ENCODE measurements around the gene RGS6. TPM values are rescaled to one million over a fixed set of nuclear protein-coding genes. Genes with fewer than 3 reads are reported as not detected.

RGS6 gene
- total RNA-seq, 1 experiment from 2014 or later: not detected

- intact Hi-C loops (cut with micrococcal nuclease; ENCODE audit: unreplicated experiment): no loop called here
- Mint-ChIP-seq H3K4me1 (ENCODE audit: low read depth, unreplicated experiment) (no peaks in the 10 kb centered on the region), H3K27ac (ENCODE audit: unreplicated experiment) (no peak overlapping the region), H3K27me3 (ENCODE audit: unreplicated experiment) (no peaks in the 10 kb centered on the region), H3K4me3 (ENCODE audit: low read depth, unreplicated experiment) (no peak overlapping the region), H3K9me3 (ENCODE audit: low read depth, unreplicated experiment) (no peaks in the 10 kb centered on the region), H3K36me3 (ENCODE audit: insufficient read depth, unreplicated experiment) (no peaks in the 10 kb centered on the region)
- no TSS peak for BruUV-seq (replicated peaks)
- CTCF ChIA-PET: no interaction called here
- TF ChIP-seq, protein P1, sequence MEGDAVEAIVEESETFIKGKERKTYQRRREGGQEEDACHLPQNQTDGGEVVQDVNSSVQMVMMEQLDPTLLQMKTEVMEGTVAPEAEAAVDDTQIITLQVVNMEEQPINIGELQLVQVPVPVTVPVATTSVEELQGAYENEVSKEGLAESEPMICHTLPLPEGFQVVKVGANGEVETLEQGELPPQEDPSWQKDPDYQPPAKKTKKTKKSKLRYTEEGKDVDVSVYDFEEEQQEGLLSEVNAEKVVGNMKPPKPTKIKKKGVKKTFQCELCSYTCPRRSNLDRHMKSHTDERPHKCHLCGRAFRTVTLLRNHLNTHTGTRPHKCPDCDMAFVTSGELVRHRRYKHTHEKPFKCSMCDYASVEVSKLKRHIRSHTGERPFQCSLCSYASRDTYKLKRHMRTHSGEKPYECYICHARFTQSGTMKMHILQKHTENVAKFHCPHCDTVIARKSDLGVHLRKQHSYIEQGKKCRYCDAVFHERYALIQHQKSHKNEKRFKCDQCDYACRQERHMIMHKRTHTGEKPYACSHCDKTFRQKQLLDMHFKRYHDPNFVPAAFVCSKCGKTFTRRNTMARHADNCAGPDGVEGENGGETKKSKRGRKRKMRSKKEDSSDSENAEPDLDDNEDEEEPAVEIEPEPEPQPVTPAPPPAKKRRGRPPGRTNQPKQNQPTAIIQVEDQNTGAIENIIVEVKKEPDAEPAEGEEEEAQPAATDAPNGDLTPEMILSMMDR (IDR thresholded peaks at IDR 0.05; ENCODE audit: unreplicated experiment): no peak
- no peak for DNase-seq
Observed at GRCh38 chr14:72448212-72448611, 516.0 kb downstream of the RGS6 start.

DNA sequence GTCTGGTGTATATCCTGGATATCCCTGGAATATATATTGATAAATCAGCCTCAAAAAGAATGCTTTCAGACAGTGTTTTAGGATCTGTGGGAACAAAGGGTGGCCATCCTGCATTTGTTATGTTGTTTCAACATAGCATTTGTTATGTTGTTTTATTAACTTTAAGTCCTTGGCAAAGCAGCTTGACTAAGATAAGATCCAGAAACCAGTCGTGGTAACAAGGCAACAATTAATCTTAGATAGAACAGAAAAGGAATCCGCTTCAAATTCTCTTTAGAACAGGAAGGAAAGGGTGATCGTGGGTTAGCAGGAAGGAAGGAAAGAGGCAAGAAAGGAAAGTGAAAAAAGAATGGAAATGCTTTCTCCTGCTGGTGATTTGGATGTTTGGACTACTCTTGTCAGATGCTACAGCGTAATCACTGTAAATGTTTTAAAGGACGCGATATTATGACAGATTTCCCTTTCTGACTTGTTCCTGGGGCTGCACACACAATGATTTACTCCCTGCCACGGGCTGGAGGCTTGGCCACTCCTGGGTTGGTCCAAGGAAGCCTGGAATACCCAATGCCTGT, 518.3 kb downstream of the RGS6 start:
- Mint-ChIP-seq H3K27me3 (ENCODE audit: unreplicated experiment) (no peaks in the 10 kb centered on the region), H3K27ac (ENCODE audit: unreplicated experiment) (no peak overlapping the region), H3K36me3 (ENCODE audit: insufficient read depth, unreplicated experiment) (no peaks in the 10 kb centered on the region), H3K4me1 (ENCODE audit: low read depth, unreplicated experiment) (no peaks in the 10 kb centered on the region), H3K4me3 (ENCODE audit: low read depth, unreplicated experiment) (no peak overlapping the region), H3K9me3 (ENCODE audit: low read depth, unreplicated experiment) (no peaks in the 10 kb centered on the region)
- CTCF ChIA-PET: no interaction called here
- no peak for DNase-seq
- TF ChIP-seq, protein P1 (IDR thresholded peaks at IDR 0.05; ENCODE audit: unreplicated experiment): no peak
- intact Hi-C loops (cut with micrococcal nuclease; ENCODE audit: unreplicated experiment): no loop called here
- BruUV-seq (replicated peaks): no TSS peak

- H3K9me3 Mint-ChIP-seq (ENCODE audit: low read depth, unreplicated experiment): no peaks in the 10 kb centered on the region
Observed at GRCh38 chr14:72451054-72451972, 519.1 kb downstream of the RGS6 start.

GRCh38 chr14:72452774-72453173, 520.5 kb downstream of the RGS6 start:
- CTCF ChIA-PET: interaction anchor here (0.7 kb wide), 2 partner anchors 441 to 465 kb away, joined by 5 to 7 read pairs; no protein-coding TSS in a partner anchor
- no peaks in the 10 kb centered on the region for H3K4me1 Mint-ChIP-seq (ENCODE audit: low read depth, unreplicated experiment)
- BruUV-seq (replicated peaks): no TSS peak

More at GRCh38 chr14:72451054-72451972, 519.1 kb downstream of the RGS6 start:
- BruUV-seq (replicated peaks): no TSS peak
- no peak overlapping the region for H3K27ac Mint-ChIP-seq (ENCODE audit: unreplicated experiment)
- no peak for DNase-seq
- TF ChIP-seq, protein P1 (IDR thresholded peaks at IDR 0.05; ENCODE audit: unreplicated experiment): no peak
- H3K27me3 Mint-ChIP-seq (ENCODE audit: unreplicated experiment): no peaks in the 10 kb centered on the region
- no peaks in the 10 kb centered on the region for H3K4me1 Mint-ChIP-seq (ENCODE audit: low read depth, unreplicated experiment)
- intact Hi-C loops (cut with micrococcal nuclease; ENCODE audit: unreplicated experiment): no loop called here
- no peaks in the 10 kb centered on the region for H3K36me3 Mint-ChIP-seq (ENCODE audit: insufficient read depth, unreplicated experiment)
- CTCF ChIA-PET: no interaction called here
- H3K4me3 Mint-ChIP-seq (ENCODE audit: low read depth, unreplicated experiment): no peak overlapping the region

More at GRCh38 chr14:72452774-72453173, 520.5 kb downstream of the RGS6 start:
- TF ChIP-seq, protein P1 (IDR thresholded peaks at IDR 0.05; ENCODE audit: unreplicated experiment): no peak
- Mint-ChIP-seq H3K27ac (ENCODE audit: unreplicated experiment) (no peak overlapping the region), H3K36me3 (ENCODE audit: insufficient read depth, unreplicated experiment) (no peaks in the 10 kb centered on the region), H3K27me3 (ENCODE audit: unreplicated experiment) (no peaks in the 10 kb centered on the region), H3K4me3 (ENCODE audit: low read depth, unreplicated experiment) (no peak overlapping the region), H3K9me3 (ENCODE audit: low read depth, unreplicated experiment) (no peaks in the 10 kb centered on the region)
- intact Hi-C loops (cut with micrococcal nuclease; ENCODE audit: unreplicated experiment): no loop called here
- no peak for DNase-seq
